Measurements from ENCODE around the gene ELK3. TPM values are rescaled to one million over a fixed set of nuclear protein-coding genes. Genes with fewer than 3 reads are reported as not detected.
A peak's percentile ranks its signal among the peaks of the same experiment; 100 is the strongest.

Gene ELK3
- total RNA-seq, 1 donor from 2014 or later, result 5.3 TPM

- FAIRE-seq, result no peak
- Histone ChIP-seq H3K36me3 (ENCODE audit: control insufficient read depth, insufficient read depth, low read length) (no peaks in the 10 kb centered on the region), H3K4me3 (ENCODE audit: low read depth, low read length) (no peak overlapping the region), H3K27me3 (ENCODE audit: control insufficient read depth, insufficient read depth, low read length) (no peaks in the 10 kb centered on the region)
- no peak for DNase-seq (ENCODE audit: low read depth)
- no peak for TF ChIP-seq CTCF (IDR thresholded peaks at IDR 0.05; ENCODE audit: insufficient read depth, low read length, severe bottlenecking)
Measured at GRCh38 chr12:96189781-96190180, 4.4 kb upstream of the ELK3 start.

DNA sequence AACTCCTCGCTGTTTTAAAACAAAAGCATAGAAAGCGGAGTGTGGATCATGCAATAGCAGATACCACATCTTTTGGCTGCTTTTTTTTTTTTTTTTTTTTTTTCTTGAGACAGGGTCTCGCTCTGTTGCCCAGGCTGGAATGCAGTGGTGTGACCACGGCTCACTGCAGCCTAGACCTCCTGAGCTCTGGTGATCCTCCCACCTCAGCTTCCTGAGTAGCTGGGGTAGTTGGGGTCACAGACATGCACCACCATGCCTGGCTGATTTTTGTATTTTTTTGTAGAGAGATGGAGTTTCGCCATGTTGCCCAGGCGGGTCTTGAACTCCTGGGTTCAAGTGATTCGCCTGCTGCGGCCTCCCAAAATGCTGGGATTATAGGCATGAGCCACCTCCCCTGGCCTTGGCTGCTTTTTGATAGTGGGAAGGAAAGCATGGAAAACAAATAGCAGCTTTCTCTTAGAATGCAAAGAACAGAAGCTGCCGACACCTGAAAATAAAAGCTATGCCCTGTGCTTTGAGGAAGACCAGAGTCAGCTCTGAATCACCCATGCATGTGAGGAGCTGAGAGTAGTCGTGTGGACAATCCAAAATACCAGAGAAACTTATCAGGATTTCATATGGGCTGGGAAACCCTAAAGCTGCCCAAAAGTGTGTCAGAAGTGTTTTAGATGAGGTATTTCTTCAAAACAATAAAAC lies 3.6 kb upstream of the ELK3 start:
- Histone ChIP-seq H3K36me3 (ENCODE audit: control insufficient read depth, insufficient read depth, low read length) (no peaks in the 10 kb centered on the region), H3K4me3 (ENCODE audit: low read depth, low read length) (no peak overlapping the region), H3K27me3 (ENCODE audit: control insufficient read depth, insufficient read depth, low read length) (no peaks in the 10 kb centered on the region)
- FAIRE-seq, result no peak
- peak; percentile 66 for DNase-seq (ENCODE audit: low read depth)
- TF ChIP-seq CTCF (IDR thresholded peaks at IDR 0.05; ENCODE audit: insufficient read depth, low read length, severe bottlenecking), result no peak

DNA sequence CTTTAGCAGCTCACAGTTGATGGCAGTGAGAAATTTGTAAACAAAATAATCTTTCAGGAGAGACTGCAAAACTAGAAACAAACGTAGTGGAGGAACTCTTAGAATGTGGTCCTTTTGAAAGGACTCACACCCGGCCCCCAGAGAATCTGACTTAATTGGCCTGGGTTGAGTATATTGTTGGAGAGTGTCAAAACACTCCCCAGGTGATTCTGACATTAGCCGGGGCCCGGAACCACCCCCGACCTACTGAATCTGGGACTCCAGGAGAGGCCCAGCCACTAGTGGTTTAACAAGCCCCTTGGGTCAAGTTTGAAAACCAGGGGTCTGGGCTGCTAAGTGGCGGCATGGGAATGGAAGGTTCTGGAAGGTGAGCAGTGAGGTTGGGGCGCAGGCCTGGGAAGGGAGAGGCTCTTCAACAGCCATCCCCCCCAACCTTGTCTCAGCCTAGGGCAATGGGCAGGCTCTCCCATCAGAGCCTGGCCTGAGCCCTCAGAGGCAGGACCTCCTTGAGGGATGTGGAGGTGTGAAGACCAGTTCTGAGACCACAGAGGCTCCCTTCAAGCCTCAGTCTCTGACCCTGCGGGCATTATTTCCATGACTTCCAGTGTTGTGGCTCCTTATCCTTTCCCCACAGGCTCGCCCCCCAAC lies 1.1 kb upstream of the ELK3 start:
- no peaks in the 10 kb centered on the region for H3K27me3 ChIP-seq (ENCODE audit: control insufficient read depth, insufficient read depth, low read length)
- H3K4me3 ChIP-seq (ENCODE audit: low read depth, low read length), result no peak overlapping the region
- no peak for TF ChIP-seq CTCF (IDR thresholded peaks at IDR 0.05; ENCODE audit: insufficient read depth, low read length, severe bottlenecking)
- no peaks in the 10 kb centered on the region for H3K36me3 ChIP-seq (ENCODE audit: control insufficient read depth, insufficient read depth, low read length)
- FAIRE-seq (no peak), DNase-seq (ENCODE audit: low read depth) (no peak)

DNA sequence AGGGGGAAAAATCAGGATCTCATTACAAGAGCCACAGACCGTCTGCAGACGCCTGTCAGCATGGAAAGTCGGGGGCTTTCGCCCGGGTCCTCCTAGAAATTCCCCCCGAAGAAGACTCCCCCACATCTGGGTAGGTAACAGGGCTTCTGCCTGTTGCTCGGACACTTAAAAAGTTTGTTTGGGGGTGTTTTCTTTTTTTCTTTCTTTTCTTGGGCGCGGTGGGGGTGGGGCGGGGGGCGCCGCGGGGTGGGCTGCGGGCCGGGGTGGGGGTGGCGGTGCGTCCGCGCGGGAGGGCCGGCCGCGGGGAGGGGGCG lies 358 bp downstream of the ELK3 start:
- DNase-seq (ENCODE audit: low read depth) (no peak), FAIRE-seq (no peak)
- Histone ChIP-seq H3K36me3 (ENCODE audit: control insufficient read depth, insufficient read depth, low read length) (no peaks in the 10 kb centered on the region), H3K4me3 (ENCODE audit: low read depth, low read length) (peak overlapping the region; percentile 90), H3K27me3 (ENCODE audit: control insufficient read depth, insufficient read depth, low read length) (no peaks in the 10 kb centered on the region)
- TF ChIP-seq CTCF (IDR thresholded peaks at IDR 0.05; ENCODE audit: insufficient read depth, low read length, severe bottlenecking), result no peak

- FAIRE-seq, result no peak
- peak; percentile 89 for DNase-seq (ENCODE audit: low read depth)
Measured at GRCh38 chr12:96194971-96195844, 1.0 kb downstream of the ELK3 start.

More at GRCh38 chr12:96194971-96195844, 1.0 kb downstream of the ELK3 start:
- H3K4me3 ChIP-seq (ENCODE audit: low read depth, low read length), result peak overlapping the region; percentile 90
- TF ChIP-seq CTCF (IDR thresholded peaks at IDR 0.05; ENCODE audit: insufficient read depth, low read length, severe bottlenecking), result no peak
- no peaks in the 10 kb centered on the region for H3K27me3 ChIP-seq (ENCODE audit: control insufficient read depth, insufficient read depth, low read length)
- H3K36me3 ChIP-seq (ENCODE audit: control insufficient read depth, insufficient read depth, low read length), result no peaks in the 10 kb centered on the region

All from bronchial epithelial cell (primary cell).